OCI-LY3 (cell line): ENCODE results near the gene ERGIC2.

Source experiments
- EZH2phosphoT487 ChIP-seq: fragments of 200-600 bp; shearing (Covaris generic); IDR thresholded peaks from 2 replicates; pipeline ENCODE4 v1.6.1; 2018; ENCODE audit warnings: antibody characterized with exemption, mixed run types, low read depth
- TF ChIP-seq, protein P1 (sequence below): fragments of 200-600, 300-600 bp; sonication (generic); IDR thresholded peaks from 2 replicates; pipeline ENCODE4 v1.5.1; 2014; ENCODE audit warnings: antibody characterized with exemption, low read length, low read depth

DNA sequence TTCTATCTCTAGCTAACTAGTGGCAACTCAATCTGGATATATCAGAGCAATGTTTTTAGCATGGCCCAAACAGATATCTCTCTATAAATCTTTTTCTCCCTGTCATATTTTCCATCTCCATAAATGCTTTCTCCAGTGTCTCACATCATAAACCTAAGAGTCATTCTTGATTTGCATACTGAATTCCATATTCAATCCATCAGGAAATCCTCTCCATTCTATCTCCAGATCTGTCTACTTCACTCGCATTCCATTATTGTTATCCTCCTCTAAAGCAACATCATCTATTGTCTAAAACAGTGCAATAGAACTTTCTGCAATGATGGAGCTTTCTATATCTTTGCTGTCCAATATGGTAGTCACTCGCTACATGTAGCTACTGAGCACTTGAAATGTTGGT, 45.5 kb upstream of the ERGIC2 start:
- TF ChIP-seq, protein P1, sequence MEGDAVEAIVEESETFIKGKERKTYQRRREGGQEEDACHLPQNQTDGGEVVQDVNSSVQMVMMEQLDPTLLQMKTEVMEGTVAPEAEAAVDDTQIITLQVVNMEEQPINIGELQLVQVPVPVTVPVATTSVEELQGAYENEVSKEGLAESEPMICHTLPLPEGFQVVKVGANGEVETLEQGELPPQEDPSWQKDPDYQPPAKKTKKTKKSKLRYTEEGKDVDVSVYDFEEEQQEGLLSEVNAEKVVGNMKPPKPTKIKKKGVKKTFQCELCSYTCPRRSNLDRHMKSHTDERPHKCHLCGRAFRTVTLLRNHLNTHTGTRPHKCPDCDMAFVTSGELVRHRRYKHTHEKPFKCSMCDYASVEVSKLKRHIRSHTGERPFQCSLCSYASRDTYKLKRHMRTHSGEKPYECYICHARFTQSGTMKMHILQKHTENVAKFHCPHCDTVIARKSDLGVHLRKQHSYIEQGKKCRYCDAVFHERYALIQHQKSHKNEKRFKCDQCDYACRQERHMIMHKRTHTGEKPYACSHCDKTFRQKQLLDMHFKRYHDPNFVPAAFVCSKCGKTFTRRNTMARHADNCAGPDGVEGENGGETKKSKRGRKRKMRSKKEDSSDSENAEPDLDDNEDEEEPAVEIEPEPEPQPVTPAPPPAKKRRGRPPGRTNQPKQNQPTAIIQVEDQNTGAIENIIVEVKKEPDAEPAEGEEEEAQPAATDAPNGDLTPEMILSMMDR = no peak
- no peak for TF ChIP-seq EZH2phosphoT487
